ENCODE results near the gene GGTA1. TPM values are rescaled to one million over a fixed set of nuclear protein-coding genes. Genes with fewer than 3 reads are reported as not detected.

Gene GGTA1
- total RNA-seq, 2 donors from 2014 or later = 1.9 to 2.4 TPM

GRCh38 chr9:121510766-121511550, 11.3 kb upstream of the GGTA1 start:
- Histone ChIP-seq H3K4me1 (replicated peaks) (no peaks in the 10 kb centered on the region), H3K9me3 (no peaks in the 10 kb centered on the region), H3K27ac (no peak overlapping the region), H3K4me3 (no peak overlapping the region), H3K27me3 (replicated peaks; ENCODE audit: insufficient read depth) (no peaks in the 10 kb centered on the region), H3K36me3 (no peaks in the 10 kb centered on the region)
- TF ChIP-seq POLR2A (IDR thresholded peaks at IDR 0.05) (no peak), POLR2AphosphoS5 (IDR thresholded peaks at IDR 0.05) (no peak), CTCF (IDR thresholded peaks at IDR 0.05) (no peak)
- DNase-seq (ENCODE audit: low spot score) = no peak
- WGBS = 65% methylated on average over 15 of the region's 15 CpGs
- intact Hi-C loops (cut with DNase I) = no loop called here

- H3K27me3 ChIP-seq (replicated peaks; ENCODE audit: insufficient read depth) = no peaks in the 10 kb centered on the region
- no peaks in the 10 kb centered on the region for H3K4me1 ChIP-seq (replicated peaks)
- H3K4me3 ChIP-seq = no peak overlapping the region
- no peak overlapping the region for H3K27ac ChIP-seq
- H3K9me3 ChIP-seq = no peaks in the 10 kb centered on the region
- WGBS = 94% methylated on average over 5 of the region's 5 CpGs
- no peak for DNase-seq (ENCODE audit: low spot score)
- no peaks in the 10 kb centered on the region for H3K36me3 ChIP-seq
- TF ChIP-seq POLR2AphosphoS5 (IDR thresholded peaks at IDR 0.05) = no peak
- no peak for TF ChIP-seq CTCF (IDR thresholded peaks at IDR 0.05)
- TF ChIP-seq POLR2A (IDR thresholded peaks at IDR 0.05) = no peak
- intact Hi-C loops (cut with DNase I) = no loop called here
Observed at GRCh38 chr9:121509180-121509579, 9.5 kb upstream of the GGTA1 start.

- Histone ChIP-seq H3K27ac (no peak overlapping the region), H3K4me1 (replicated peaks) (no peaks in the 10 kb centered on the region), H3K9me3 (no peaks in the 10 kb centered on the region), H3K27me3 (replicated peaks; ENCODE audit: insufficient read depth) (no peaks in the 10 kb centered on the region), H3K36me3 (no peaks in the 10 kb centered on the region), H3K4me3 (no peak overlapping the region)
- no peak for TF ChIP-seq CTCF (IDR thresholded peaks at IDR 0.05)
- TF ChIP-seq POLR2A (IDR thresholded peaks at IDR 0.05) = no peak
- no peak for TF ChIP-seq POLR2AphosphoS5 (IDR thresholded peaks at IDR 0.05)
- intact Hi-C loops (cut with DNase I) = no loop called here
- no peak for DNase-seq (ENCODE audit: low spot score)
Observed at GRCh38 chr9:121508415-121508814, 8.8 kb upstream of the GGTA1 start.

- Histone ChIP-seq H3K4me1 (replicated peaks) (no peaks in the 10 kb centered on the region), H3K27me3 (replicated peaks; ENCODE audit: insufficient read depth) (no peaks in the 10 kb centered on the region), H3K4me3 (no peak overlapping the region), H3K9me3 (no peaks in the 10 kb centered on the region), H3K36me3 (no peaks in the 10 kb centered on the region), H3K27ac (no peak overlapping the region)
- 81% methylated on average over 12 of the region's 12 CpGs for WGBS
- TF ChIP-seq POLR2AphosphoS5 (IDR thresholded peaks at IDR 0.05) = no peak
- no peak for TF ChIP-seq POLR2A (IDR thresholded peaks at IDR 0.05)
- no peak for TF ChIP-seq CTCF (IDR thresholded peaks at IDR 0.05)
- DNase-seq (ENCODE audit: low spot score) = no peak
- intact Hi-C loops (cut with DNase I) = no loop called here
Observed at GRCh38 chr9:121505903-121506735, 6.5 kb upstream of the GGTA1 start.

All from prostate gland (tissue), 2 donors.